WERI-Rb-1 (cell line): Measurements from ENCODE around the gene CXCR4.

Experiments used
- DNase-seq: peaks from one replicate; pipeline ENCODE4 v3.0.0-alpha.2; 2020
- H3K27ac ChIP-seq: fragments of 250-450 bp; sonication (Bioruptor Pico); 2 replicates; pipeline ENCODE4 v1.5.1; 2020; ENCODE audit warnings: mild to moderate bottlenecking, moderate library complexity
- H3K27me3 ChIP-seq: fragments of 250-450 bp; sonication (Bioruptor Pico); 2 replicates; pipeline ENCODE4 v1.5.1; 2021; ENCODE audit warnings: mild to moderate bottlenecking, low read depth, moderate library complexity; ENCODE audit not compliant: insufficient read depth, severe bottlenecking
- H3K36me3 ChIP-seq: fragments of 250-450 bp; sonication (Bioruptor Pico); 2 replicates; pipeline ENCODE4 v1.5.1; 2020; ENCODE audit warnings: mild to moderate bottlenecking, moderate library complexity
- H3K4me3 ChIP-seq: 2 replicates; pipeline ENCODE4 v1.5.1; 2011; ENCODE audit warnings: low read depth, mild to moderate bottlenecking, control low read depth, low read length
- H3K9me3 ChIP-seq: fragments of 250-450 bp; sonication (Bioruptor Pico); 2 replicates; pipeline ENCODE4 v1.5.1; 2021; ENCODE audit warnings: mild to moderate bottlenecking, moderate library complexity; ENCODE audit not compliant: severe bottlenecking
- TF ChIP-seq, protein P1 (sequence below): IDR thresholded peaks from 2 replicates; pipeline ENCODE4 v1.5.1; 2011; ENCODE audit warnings: low read depth, mild to moderate bottlenecking, control low read depth, inconsistent platforms, low read length

Gene CXCR4

DNA sequence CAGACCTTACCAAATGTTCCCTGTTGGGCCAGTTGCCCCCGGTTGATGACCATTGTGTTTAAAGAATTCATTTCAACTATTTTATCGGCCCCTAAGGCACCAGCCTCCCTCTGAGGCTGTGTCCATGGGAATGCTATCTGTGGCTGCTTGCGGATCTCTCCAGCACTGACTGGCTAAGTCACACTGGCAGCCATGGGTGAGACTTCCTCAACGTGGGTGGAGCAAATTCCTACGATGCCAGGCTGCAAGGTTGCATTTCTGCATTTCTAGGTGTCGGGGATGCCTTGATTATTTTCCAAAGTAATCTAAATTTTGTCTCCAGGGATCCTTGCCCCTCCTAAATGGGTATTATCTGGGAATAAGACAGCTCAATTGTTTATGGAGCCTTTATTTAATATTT, 6.2 kb downstream of the CXCR4 start:
- no peaks in the 10 kb centered on the region; the same call in 1 of the 2 replicates for H3K36me3 ChIP-seq
- TF ChIP-seq, protein P1, sequence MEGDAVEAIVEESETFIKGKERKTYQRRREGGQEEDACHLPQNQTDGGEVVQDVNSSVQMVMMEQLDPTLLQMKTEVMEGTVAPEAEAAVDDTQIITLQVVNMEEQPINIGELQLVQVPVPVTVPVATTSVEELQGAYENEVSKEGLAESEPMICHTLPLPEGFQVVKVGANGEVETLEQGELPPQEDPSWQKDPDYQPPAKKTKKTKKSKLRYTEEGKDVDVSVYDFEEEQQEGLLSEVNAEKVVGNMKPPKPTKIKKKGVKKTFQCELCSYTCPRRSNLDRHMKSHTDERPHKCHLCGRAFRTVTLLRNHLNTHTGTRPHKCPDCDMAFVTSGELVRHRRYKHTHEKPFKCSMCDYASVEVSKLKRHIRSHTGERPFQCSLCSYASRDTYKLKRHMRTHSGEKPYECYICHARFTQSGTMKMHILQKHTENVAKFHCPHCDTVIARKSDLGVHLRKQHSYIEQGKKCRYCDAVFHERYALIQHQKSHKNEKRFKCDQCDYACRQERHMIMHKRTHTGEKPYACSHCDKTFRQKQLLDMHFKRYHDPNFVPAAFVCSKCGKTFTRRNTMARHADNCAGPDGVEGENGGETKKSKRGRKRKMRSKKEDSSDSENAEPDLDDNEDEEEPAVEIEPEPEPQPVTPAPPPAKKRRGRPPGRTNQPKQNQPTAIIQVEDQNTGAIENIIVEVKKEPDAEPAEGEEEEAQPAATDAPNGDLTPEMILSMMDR: no peak

DNA sequence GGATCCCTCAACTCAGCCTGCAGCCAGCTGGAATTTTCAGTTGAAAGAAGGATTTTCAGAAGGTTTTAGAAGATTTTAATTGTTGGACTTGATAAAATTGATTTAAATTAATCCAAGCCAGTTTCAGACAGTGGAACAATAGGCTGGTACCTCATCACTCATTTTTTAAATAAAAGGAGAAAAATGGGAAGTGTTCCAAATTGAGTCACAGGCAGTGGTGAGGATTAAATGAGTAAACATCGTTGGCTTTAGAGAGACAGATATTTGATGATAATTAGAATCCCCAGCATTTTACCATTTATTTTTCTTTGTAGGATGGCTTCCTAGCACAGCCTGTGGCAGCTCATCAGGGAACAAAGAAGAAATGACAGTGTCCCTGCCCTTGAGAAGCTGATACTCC, 7.4 kb downstream of the CXCR4 start:
- TF ChIP-seq, protein P1: no peak
- Histone ChIP-seq H3K27ac (no peak overlapping the region), H3K9me3 (no peaks in the 10 kb centered on the region), H3K36me3 (no peaks in the 10 kb centered on the region; the same call in 1 of the 2 replicates), H3K4me3 (no peak overlapping the region), H3K27me3 (no peaks in the 10 kb centered on the region)
- no peak for DNase-seq

More for the DNA sequence above, 6.2 kb downstream of the CXCR4 start:
- Histone ChIP-seq H3K27me3 (peaks cover 4% of the 10 kb centered on the region), H3K4me3 (no peak overlapping the region), H3K27ac (no peak overlapping the region), H3K9me3 (no peaks in the 10 kb centered on the region)
- DNase-seq: no peak

DNA sequence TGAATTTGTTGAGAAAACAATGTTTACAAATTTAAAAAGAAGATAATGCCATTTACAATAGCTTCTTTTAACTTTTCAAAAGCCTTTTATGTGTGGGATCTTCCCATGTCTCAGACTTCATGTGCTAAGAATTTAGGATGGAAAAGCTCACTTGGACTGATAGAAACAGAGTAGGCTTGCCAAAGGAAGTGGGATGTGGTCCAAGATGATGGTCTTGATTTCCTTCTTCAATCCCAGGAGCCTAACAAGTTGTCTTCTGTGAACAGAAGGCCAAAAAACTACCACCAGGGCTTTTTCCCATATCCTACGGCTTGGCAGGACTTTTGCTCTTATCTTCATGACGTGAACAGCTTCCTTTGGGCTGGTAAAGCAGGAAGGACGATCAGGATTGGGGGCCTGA, 9.5 kb downstream of the CXCR4 start:
- Histone ChIP-seq H3K27me3 (no peaks in the 10 kb centered on the region), H3K36me3 (no peaks in the 10 kb centered on the region), H3K4me3 (no peak overlapping the region), H3K27ac (no peak overlapping the region), H3K9me3 (no peaks in the 10 kb centered on the region)
- no peak for DNase-seq
- TF ChIP-seq, protein P1: no peak

DNA sequence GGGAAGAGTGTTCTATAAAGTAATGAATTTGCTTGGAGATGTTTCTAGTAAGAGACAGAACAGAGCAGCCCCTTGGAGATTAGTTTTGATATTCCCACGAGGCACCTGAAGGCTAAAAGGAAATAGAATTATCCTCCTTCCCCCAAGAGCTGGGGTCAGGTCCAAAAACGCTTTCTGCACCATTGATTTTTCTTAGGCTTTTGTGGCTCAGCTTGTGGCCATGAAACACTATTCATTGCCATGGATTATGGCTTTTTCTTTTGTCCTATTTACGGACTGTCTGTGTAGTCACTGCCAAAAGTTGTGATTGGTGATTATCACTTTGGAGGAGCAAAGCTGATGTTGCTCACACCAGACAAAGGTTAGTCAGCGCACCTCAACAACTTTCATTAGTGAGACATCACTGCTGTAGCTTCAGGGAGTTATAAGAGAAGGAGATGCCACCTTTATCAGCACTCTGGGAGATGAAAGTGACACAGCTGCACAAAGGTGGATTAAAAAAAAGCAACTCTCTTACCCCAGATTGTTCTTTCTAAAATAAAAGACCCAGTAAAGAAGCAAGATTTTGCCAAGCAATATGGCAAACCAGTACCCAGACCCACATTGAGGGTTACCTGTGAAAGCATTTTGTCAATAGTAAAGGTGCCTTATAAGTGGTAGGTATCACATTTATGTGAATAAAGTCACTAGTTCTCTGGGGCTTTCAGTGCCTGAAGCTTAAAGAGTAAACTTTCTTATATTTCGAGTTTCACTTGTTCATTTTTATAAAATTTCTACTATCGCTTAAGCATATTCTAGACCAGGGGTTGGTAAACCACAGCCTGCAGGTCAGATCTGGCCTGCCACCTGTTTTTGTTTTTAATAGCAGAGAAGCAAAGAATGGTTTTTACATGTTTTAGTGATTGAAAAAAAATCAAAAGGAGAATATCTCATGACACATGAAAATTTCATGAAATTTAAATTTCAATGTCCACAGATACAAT, 10.6 kb downstream of the CXCR4 start:
- no peaks in the 10 kb centered on the region for H3K27me3 ChIP-seq
- DNase-seq: no peak
- H3K27ac ChIP-seq: no peak overlapping the region
- TF ChIP-seq, protein P1: no peak
- no peak overlapping the region for H3K4me3 ChIP-seq
- H3K36me3 ChIP-seq: no peaks in the 10 kb centered on the region
- H3K9me3 ChIP-seq: no peaks in the 10 kb centered on the region

DNA sequence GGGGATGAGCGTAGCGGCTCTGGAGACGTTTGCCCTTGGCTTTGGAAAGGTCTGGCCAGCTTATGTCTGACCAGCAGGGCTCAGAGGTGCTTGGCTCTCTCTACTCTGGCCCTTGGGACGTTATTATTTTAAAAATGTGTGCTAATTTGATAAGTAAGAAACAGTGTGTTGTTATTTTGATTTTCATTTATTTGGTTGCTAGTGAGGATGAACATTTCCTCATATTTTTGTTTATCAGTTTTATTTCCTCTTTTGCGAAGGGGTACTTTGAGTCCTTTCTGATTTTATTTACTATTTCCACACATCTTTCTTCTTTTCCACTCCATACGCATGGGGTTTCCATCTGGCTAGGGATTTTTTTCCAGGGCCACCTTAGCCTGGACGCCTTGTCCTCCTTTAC, 11.4 kb downstream of the CXCR4 start:
- H3K4me3 ChIP-seq: no peak overlapping the region
- no peaks in the 10 kb centered on the region for H3K27me3 ChIP-seq
- H3K36me3 ChIP-seq: no peaks in the 10 kb centered on the region
- TF ChIP-seq, protein P1: no peak
- no peak overlapping the region for H3K27ac ChIP-seq
- H3K9me3 ChIP-seq: no peaks in the 10 kb centered on the region
- DNase-seq: no peak
